SHP77 treated with DMSO at 0.1 percent for 48 hours (cell line): Measurements from ENCODE around the gene PRSS33.

ENCODE experiments used
- DNase-seq: peaks from one replicate; lab custom pipeline; 2025; lab: John Stamatoyannopoulos, UW

The PRSS33 gene

GRCh38 chr16:2741168-2741567, 46.2 kb downstream of the PRSS33 start:
- DNase-seq = no peak

DNA sequence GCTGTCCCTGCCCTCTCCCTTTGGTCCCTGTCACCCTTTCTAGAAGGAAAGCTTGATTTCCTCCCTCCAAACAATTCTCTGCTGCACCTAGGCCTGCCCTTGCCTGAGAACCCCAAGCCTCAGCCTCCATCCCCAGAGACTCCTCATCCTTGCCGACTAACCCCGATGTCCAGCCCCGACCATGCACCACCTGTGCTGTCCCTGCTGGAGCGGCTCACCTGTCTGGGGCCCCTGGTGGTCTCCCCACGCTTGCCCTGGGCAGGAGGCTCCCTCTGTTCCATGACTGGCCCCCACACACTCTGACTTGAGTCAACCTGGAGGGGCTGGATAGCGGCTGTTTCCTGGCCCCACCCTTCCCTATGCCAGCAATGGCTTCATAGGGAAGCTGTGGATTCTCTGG, 46.9 kb downstream of the PRSS33 start:
- DNase-seq = no peak

DNA sequence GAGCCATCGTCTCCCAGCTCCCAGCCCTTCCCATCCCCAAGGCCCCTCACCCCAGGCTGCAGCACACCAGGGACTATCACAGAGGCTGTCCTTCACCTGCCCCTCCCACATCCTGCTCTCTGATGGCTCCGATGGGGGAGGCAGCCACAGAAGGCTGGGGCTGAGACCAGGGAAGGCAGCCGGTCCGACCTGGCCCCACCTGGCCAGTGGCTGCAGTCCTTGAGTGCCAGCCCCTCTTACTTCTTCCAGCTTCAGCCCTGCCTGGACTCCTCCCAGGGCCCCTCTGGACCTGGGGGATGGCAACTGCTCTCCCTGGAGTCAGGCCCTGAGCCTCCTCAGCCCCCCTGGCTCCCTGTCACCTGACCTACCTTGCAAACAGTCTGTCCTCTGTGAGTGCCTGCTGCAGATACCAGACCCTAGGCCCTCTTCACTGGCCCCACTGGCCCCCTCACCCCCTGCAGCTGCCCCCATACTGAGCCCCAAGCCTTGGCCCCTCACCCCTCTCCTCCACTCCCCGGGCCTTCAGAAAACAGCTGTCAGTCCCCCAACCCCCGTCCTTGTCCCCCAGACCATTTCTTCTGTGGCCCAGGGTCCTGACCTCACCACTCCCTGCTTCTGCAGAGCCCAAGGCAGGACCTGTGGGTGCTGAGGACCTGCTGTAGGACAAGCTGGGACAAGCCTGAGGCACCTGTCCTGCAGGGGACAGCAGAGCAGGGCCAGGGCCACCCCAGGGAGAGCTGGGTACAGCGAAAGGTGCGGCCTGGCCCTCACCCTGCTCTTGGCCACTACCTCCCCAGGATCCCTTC, 47.5 kb downstream of the PRSS33 start:
- no peak for DNase-seq

DNA sequence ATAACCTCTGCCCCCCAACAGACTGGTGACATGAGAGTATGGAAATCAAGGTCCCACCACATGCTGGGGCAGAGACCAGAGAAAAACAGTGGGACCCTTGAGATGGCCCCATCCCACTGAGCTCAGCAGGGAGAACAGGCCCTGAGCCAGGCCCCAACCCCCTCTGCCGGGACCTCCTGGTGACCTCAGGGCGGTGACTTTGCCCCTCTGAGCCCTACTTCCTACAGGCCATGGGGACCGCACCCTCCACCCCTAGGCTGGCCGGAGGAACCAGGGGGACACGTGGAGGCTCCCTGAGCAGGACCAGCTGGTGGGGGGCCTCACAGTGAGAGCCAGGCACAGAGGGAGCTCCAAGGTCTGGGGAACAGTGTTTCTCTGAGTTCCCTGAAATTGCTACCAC, 48.7 kb downstream of the PRSS33 start:
- no peak for DNase-seq

GRCh38 chr16:2737895-2738418, 49.4 kb downstream of the PRSS33 start:
- no peak for DNase-seq

DNA sequence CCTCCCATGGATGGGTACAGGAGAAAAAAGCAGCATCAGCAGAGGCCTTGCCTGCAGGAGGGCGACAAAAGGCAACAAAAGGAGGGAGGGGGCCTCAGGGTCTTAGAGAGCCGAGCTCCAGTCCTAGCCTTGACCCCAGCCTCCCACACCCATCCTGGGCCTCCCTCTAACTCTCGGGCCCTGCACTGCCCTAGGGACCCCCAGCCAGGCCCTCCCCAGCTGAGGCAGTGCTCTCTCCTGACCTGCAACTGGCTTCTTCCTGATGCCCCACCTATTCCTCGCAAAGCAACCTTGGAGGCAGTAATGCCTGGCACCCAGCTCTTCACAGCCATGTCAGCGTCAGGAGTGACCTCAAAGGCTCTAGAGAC, 50.1 kb downstream of the PRSS33 start:
- DNase-seq = no peak

DNA sequence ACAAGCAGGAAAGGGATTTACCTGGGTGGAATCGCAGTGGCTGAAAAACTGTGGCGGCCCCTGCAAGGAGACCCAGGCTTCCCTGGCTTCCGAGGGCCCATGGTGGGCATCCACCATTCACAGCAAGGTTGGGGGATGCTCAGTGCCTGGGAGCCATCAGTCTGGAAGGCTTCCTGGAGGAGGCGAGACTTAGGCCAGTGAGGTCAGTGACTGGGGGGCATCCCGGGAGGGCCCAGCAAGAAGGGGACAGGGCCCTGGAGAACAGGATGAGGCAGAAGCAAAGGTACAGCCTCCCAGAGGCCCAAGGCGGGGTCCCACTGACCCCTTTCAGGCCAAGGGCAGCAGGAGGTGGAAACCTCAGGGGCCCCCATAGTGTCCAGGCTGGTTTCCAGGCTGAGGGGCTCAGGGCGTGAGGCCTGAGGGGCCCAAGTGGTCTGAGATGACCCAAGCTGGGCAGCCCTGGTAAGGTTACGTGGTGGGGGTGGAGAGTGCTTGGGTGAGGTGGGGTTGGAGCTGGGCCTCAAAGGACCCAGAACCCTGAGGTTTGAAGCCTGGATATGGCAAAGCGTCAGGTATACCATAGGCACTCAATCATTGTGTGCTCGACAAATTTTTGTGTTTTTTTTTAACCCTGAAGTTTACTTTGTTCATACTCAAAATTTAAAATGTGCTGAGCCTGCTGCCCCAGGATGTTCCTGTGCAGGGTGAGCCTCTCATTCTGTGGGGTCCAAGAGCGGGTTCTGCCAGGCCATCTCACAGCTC, 50.7 kb downstream of the PRSS33 start:
- no peak for DNase-seq

DNA sequence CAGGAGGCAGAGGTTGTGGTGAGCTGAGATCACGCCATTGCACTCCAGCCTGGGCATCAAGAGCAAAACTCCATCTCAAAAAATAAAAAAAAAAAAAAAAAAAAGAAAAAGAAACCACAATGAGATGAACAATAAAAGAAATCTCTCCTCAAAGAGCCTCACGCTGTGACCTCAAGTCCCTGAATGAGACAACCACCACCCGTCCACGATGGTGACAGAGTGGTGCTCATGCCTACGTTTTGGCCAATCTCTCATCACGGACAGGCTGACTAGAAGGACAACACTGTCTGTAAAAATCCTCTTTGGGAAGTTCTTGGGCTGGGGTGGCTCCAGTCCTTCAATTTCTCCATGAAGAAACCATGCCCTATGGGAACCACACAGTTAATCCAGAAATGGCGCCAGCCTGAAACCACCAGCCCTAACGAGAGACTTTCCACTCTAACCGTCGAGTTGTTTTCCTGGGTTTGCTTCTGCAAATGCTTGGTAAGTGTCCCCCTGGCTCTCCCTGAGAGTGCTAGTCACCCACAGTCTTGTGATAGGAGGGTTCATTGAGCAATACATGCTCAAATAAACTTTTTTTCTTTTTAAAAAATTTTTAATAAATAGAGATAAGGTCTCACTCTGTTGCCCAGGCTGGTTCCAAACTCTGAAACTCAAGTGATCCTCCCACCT, 52.4 kb downstream of the PRSS33 start:
- no peak for DNase-seq
